HS-5 (cell line): Measurements from ENCODE around the gene B4GALT5.

Source experiments
- DNase-seq: peaks from one replicate; pipeline ENCODE4 v3.0.0-alpha.2; 2012; ENCODE audit warnings: low read depth

The B4GALT5 gene

DNA sequence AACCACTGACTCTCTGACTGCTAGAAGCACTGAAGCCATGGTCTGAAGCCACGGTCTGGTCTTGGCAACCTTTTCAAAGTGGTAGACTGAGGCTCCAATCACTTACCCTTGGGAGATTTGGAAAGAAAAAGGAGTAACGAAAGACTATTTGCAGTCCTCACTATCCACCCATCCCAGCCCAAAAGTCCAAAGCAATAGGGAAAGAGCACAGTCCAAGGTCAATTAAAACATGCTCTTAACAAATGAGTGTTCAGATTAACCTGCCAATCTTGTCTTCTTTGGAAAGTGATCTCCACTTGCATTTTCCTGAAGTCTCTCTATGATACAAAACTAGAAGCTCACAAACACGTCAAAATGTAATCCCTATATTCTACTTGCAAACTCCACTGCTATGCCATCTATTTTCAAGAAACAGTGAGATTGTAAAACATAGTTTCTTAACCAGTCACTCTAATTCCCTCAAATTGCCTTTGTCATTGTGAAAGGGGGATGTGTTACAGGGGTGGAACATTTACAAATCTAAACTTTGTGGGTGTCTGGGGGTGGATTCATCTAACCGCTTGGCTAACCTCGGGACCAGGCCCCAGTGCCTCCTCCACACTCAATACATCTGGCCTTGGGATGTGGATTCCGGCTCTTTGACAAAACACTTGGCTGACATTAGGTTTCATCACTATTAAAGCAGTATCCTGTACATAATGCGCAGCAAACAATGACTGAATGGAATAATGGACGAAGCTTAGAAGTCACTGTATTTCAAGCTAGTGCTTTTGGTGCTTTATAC lies 56.4 kb downstream of the B4GALT5 start:
- DNase-seq: no peak

GRCh38 chr20:49656304-49656703 lies 57.4 kb downstream of the B4GALT5 start:
- no peak for DNase-seq

DNA sequence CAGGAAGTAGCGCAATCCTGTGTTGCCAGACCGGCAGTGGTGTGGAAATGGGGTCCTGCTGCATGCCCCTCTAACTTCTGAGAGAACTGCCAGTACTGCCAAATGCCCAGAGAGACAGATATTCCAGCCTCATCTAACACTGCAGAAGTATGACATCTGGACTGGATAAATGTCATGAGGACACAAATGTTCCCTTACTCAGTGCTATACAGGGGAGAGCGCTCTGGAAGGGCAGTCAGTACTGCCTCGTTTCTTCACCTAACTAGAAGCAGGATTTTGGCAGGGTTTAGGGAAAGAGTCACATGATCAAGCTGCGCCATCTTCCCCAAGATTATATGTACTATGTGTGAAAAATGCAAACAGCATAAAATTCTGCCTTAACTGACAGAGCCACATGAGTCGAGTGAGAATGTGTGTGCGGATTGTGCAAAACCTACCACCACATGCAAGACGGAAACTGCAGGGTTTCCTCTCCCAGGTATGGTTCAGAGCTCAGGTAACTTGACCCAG lies 59.7 kb downstream of the B4GALT5 start:
- no peak for DNase-seq

GRCh38 chr20:49649672-49650071 lies 64.0 kb downstream of the B4GALT5 start:
- no peak for DNase-seq

DNA sequence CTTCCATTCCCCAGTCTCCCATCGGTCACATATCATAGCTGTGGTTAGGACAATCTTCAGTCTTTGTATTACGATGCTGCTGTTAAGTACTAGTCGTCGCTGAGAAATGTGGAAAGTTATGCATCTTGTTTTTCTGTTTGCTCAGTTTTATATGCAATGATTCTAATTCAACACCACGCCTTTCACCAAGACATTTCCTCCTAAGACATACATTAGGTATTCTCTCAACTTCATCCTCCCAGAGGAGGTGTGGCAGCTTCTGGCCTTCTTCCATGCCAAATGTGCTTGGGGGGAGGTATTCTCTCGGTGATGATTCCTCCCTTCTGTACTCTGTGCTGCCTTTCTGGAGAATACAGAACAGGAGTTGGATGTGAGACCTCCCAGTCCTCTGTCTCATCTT lies 66.1 kb downstream of the B4GALT5 start:
- DNase-seq: peak; percentile 87

DNA sequence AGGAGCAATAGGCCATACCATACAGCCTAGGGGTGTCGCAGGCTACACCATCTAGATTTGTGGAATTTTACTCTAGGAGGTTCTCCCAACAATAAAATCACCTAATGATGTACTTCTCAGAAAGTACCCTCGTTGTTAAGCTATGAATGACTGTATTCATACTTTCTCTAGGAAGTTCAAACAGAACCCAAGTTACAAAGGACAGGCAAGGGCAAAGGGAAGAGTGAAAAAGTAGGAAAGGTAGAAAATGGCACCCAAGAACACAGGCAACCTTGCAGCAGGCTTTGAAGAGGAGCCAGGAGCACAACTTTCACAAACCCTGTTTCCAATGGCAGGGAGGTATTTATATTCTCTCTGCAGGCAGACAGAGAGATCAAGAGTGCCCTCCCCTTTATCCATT lies 67.2 kb downstream of the B4GALT5 start:
- no peak for DNase-seq

DNA sequence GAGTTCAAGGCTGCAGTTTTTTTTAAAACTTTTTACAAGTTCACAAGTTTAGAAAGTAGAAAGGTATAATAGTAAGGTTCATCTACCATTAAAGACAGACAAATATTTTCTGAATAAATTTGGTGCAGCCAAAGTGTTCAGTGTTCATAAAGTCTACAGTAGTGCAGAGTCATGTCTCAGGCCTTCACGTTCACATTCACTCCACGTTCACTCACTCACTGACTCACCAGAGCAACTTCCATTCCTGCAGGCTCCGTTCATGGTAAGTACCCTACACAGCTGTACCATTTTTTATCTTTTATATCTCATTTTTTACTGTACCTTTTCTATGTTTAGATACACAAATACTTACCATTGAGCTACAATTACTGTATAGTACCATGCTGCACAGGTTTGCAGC lies 67.6 kb downstream of the B4GALT5 start:
- DNase-seq: peak; percentile 78

GRCh38 chr20:49644980-49645565 lies 68.6 kb downstream of the B4GALT5 start:
- no peak for DNase-seq

- no peak for DNase-seq
Measured at GRCh38 chr20:49642816-49643215, 70.9 kb downstream of the B4GALT5 start.

GRCh38 chr20:49641683-49642656 lies 71.7 kb downstream of the B4GALT5 start:
- no peak for DNase-seq

GRCh38 chr20:49637046-49637637 lies 76.5 kb downstream of the B4GALT5 start:
- no peak for DNase-seq

GRCh38 chr20:49636447-49636846 lies 77.2 kb downstream of the B4GALT5 start:
- DNase-seq: no peak

DNA sequence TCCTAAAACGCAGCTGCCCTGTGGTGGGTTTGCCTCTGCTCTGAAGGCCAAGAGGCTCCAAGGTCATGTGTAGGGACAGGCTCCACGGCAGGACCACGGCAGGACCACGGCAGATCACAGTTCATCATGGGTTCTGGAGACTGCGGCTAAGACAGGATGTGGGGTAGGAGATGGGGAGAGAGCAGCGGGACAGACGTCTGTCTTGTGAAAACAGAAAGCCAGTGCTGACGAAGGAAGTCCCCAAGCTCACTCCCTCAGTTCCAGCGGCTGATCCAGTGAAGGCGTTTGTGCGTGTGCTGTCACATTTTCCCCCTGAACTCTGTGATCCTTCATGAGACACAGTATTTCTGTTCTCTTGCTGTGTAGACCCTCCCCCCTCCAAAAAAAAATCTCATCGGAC lies 77.8 kb downstream of the B4GALT5 start:
- no peak for DNase-seq

GRCh38 chr20:49635166-49635565 lies 78.5 kb downstream of the B4GALT5 start:
- no peak for DNase-seq

- no peak for DNase-seq
Measured at GRCh38 chr20:49634116-49634515, 79.6 kb downstream of the B4GALT5 start.

DNA sequence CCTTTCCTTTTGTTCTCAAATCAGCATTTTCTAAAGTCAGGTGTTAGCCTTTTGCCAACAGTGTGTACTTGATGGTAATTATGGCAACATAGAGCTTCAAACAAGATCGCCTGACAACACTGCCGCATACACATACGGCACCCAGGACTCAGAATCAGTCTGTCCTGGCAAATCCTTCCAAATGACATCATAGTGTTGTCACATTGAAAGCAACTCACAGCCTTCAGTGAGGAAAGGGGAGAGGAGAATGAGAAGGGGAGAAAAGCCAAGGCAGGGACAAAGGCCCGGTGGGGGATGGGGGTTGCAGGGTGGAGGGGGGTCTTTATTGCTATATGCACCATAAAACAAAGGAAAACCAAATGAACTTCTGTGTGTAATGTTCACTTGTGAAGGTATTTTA lies 80.0 kb downstream of the B4GALT5 start:
- no peak for DNase-seq

GRCh38 chr20:49633023-49633422 lies 80.7 kb downstream of the B4GALT5 start:
- no peak for DNase-seq

GRCh38 chr20:49631856-49632418 lies 81.7 kb downstream of the B4GALT5 start:
- DNase-seq: no peak

GRCh38 chr20:49631061-49631716 lies 82.5 kb downstream of the B4GALT5 start:
- no peak for DNase-seq

- no peak for DNase-seq
Measured at GRCh38 chr20:49630396-49630951, 83.2 kb downstream of the B4GALT5 start.

GRCh38 chr20:49629606-49630005 lies 84.1 kb downstream of the B4GALT5 start:
- no peak for DNase-seq
